H1 (cell line): ENCODE results near the gene IER3IP1. TPM values are rescaled to one million over a fixed set of nuclear protein-coding genes. Genes with fewer than 3 reads are reported as not detected.

Source experiments
- CTCF ChIA-PET: fragments of 300-600 bp; sonication (Branson Sonifier 250); formaldehyde crosslinking; loops from one replicate; lab custom pipeline; 2021; ENCODE audit not compliant: partially characterized antibody; lab: Charles Lee
- POLR2A ChIA-PET: fragments of 300-600 bp; sonication (Branson Sonifier 250); formaldehyde crosslinking; loops from one replicate; lab custom pipeline; 2021; ENCODE audit warnings: inconsistent platforms; ENCODE audit not compliant: partially characterized antibody; lab: Charles Lee
- DNase-seq, 2 experiments: peaks; one replicate each; pipeline versions ENCODE4 v3.0.0 to v3.0.0-alpha.2; 2010 to 2022; ENCODE audit warnings: low spot score in 2 of 2, low read depth in 1 of 2, mixed read lengths in 1 of 2
- FAIRE-seq: peaks from 2 replicates; lab custom pipeline; 2011; peaks lifted over from hg19 to GRCh38; lab: Jason Lieb, UNC
- H2AFZ ChIP-seq: 2 replicates; pipeline ENCODE4 v1.8.1; 2012; ENCODE audit warnings: low read length, inconsistent platforms
- H2AK5ac ChIP-seq: 2 replicates; pipeline ENCODE4 v1.6.1; 2013; ENCODE audit warnings: low read depth, low read length
- H2BK120ac ChIP-seq: replicated peaks from 2 replicates; pipeline ENCODE3; 2013; ENCODE audit warnings: low read depth, low read length, inconsistent platforms
- H2BK12ac ChIP-seq: 2 replicates; pipeline ENCODE4 v1.6.1; 2013; ENCODE audit warnings: low read depth, low read length
- H2BK15ac ChIP-seq: 2 replicates; pipeline ENCODE4 v1.6.1; 2013; ENCODE audit warnings: low read length
- H2BK20ac ChIP-seq: 2 replicates; pipeline ENCODE4 v1.6.1; 2013; ENCODE audit warnings: low read length
- H2BK5ac ChIP-seq: 2 replicates; pipeline ENCODE4 v1.6.1; 2013; ENCODE audit warnings: low read depth, low read length
- H3K14ac ChIP-seq: 2 replicates; pipeline ENCODE4 v1.6.1; 2013; ENCODE audit warnings: inconsistent platforms; ENCODE audit not compliant: insufficient read length
- H3K18ac ChIP-seq: 2 replicates; pipeline ENCODE4 v1.6.1; 2013; ENCODE audit warnings: low read length; ENCODE audit errors: extremely low read depth
- H3K23ac ChIP-seq: 2 replicates; pipeline ENCODE4 v1.6.1; 2013; ENCODE audit warnings: inconsistent platforms; ENCODE audit not compliant: insufficient read length
- H3K23me2 ChIP-seq: 2 replicates; pipeline ENCODE4 v1.6.1; 2013; ENCODE audit warnings: low read depth, low read length
- H3K27ac ChIP-seq: 2 replicates; pipeline ENCODE4 v1.6.1; 2011; ENCODE audit warnings: low read depth, low read length, inconsistent platforms
- H3K27me3 ChIP-seq, 4 experiments: replicated peaks in 1 of 4; 1 replicate in 1 of 4; 2 replicates in 3 of 4; pipeline versions ENCODE4 v1.6.1 to v1.8.1; 2011 to 2013; ENCODE audit warnings: low read length in 3 of 4, mild to moderate bottlenecking in 3 of 4, inconsistent platforms in 2 of 4, mixed read lengths in 2 of 4, moderate library complexity in 1 of 4; ENCODE audit not compliant: control insufficient read depth in 3 of 4, insufficient read depth in 3 of 4; ENCODE audit errors: extremely low read depth in 1 of 4
- H3K36me3 ChIP-seq, 4 experiments: 2 replicates each; pipeline versions ENCODE4 v1.6.1 to v1.8.1; 2011 to 2013; ENCODE audit warnings: mild to moderate bottlenecking in 4 of 4, low read length in 3 of 4, moderate library complexity in 2 of 4, control low read depth in 1 of 4, inconsistent platforms in 1 of 4; ENCODE audit not compliant: insufficient read depth in 4 of 4, control insufficient read depth in 2 of 4
- H3K4ac ChIP-seq: replicated peaks from 2 replicates; pipeline ENCODE3; 2013; ENCODE audit warnings: low read length, low read depth, mixed read lengths, inconsistent platforms; ENCODE audit not compliant: insufficient read length
- H3K4me1 ChIP-seq, 4 experiments: replicated peaks in 1 of 4; 1 replicate in 1 of 4; 2 replicates in 3 of 4; pipeline versions ENCODE4 v1.6.1 to v1.8.1; 2011 to 2013; ENCODE audit warnings: low read length in 3 of 4, inconsistent platforms in 2 of 4, mixed read lengths in 1 of 4; ENCODE audit not compliant: insufficient read depth in 4 of 4, control insufficient read depth in 3 of 4
- H3K4me2 ChIP-seq, 2 experiments: 2 replicates each; pipeline versions ENCODE4 v1.6.1 to v1.8.1; 2011 to 2013; ENCODE audit warnings: low read depth in 2 of 2, low read length in 2 of 2, control low read depth in 1 of 2, inconsistent platforms in 1 of 2, mild to moderate bottlenecking in 1 of 2; ENCODE audit not compliant: insufficient read depth in 1 of 2
- H3K4me3 ChIP-seq, 4 experiments: fragments of 200-600, 300-600 bp in 1 of 4; sonication (generic), shearing (Covaris generic), sonication (Bioruptor Twin) in 1 of 4; 2 replicates each; pipeline versions ENCODE4 v1.5.1 to v1.8.1; 2011 to 2016; ENCODE audit warnings: low read length in 4 of 4, low read depth in 3 of 4, control low read depth in 2 of 4, inconsistent platforms in 2 of 4, mild to moderate bottlenecking in 2 of 4, mixed read lengths in 1 of 4, moderate library complexity in 1 of 4; ENCODE audit not compliant: insufficient read depth in 2 of 4; ENCODE audit errors: extremely low read depth in 1 of 4
- H3K56ac ChIP-seq: replicated peaks from 2 replicates; pipeline ENCODE3; 2013; ENCODE audit warnings: low read depth, mild to moderate bottlenecking, mixed read lengths, low read length, inconsistent platforms; ENCODE audit not compliant: insufficient read length
- H3K79me1 ChIP-seq: 2 replicates; pipeline ENCODE4 v1.6.1; 2013; ENCODE audit warnings: low read depth, low read length, control low read depth
- H3K79me2 ChIP-seq, 2 experiments: 2 replicates each; pipeline versions ENCODE4 v1.6.1 to v1.8.1; 2012 to 2013; ENCODE audit warnings: low read length in 2 of 2, mild to moderate bottlenecking in 2 of 2, inconsistent platforms in 1 of 2; ENCODE audit not compliant: insufficient read depth in 2 of 2, control insufficient read depth in 1 of 2
- H3K9ac ChIP-seq, 4 experiments: replicated peaks in 1 of 4; 1 replicate in 1 of 4; 2 replicates in 3 of 4; pipeline versions ENCODE4 v1.6.1 to v1.8.1; 2011 to 2013; ENCODE audit warnings: low read depth in 3 of 4, low read length in 3 of 4, control low read depth in 2 of 4, mild to moderate bottlenecking in 2 of 4, moderate library complexity in 2 of 4, inconsistent platforms in 1 of 4; ENCODE audit errors: extremely low read depth in 1 of 4
- H3K9me3 ChIP-seq, 2 experiments: 2 replicates each; pipeline versions ENCODE4 v1.6.1 to v1.8.1; 2012 to 2013; ENCODE audit warnings: mild to moderate bottlenecking in 2 of 2, moderate library complexity in 2 of 2, control low read depth in 1 of 2, inconsistent platforms in 1 of 2, low read depth in 1 of 2, low read length in 1 of 2, mixed read lengths in 1 of 2; ENCODE audit not compliant: insufficient read depth in 2 of 2
- H4K20me1 ChIP-seq, 2 experiments: replicated peaks in 1 of 2; 2 replicates each; pipeline versions ENCODE3 to v1.8.1; 2011 to 2013; ENCODE audit warnings: inconsistent platforms in 2 of 2, low read length in 2 of 2, mild to moderate bottlenecking in 1 of 2; ENCODE audit not compliant: insufficient read depth in 2 of 2, control insufficient read depth in 1 of 2
- H4K5ac ChIP-seq: 2 replicates; pipeline ENCODE4 v1.6.1; 2013; ENCODE audit warnings: low read length, low read depth, mixed read lengths, inconsistent platforms; ENCODE audit not compliant: insufficient read length
- H4K8ac ChIP-seq: 2 replicates; pipeline ENCODE4 v1.8.0; 2013; ENCODE audit warnings: mild to moderate bottlenecking, moderate library complexity, low read length, inconsistent platforms; ENCODE audit not compliant: insufficient read depth; ENCODE audit errors: extremely low read depth
- H4K91ac ChIP-seq: replicated peaks from 2 replicates; pipeline ENCODE3; 2013; ENCODE audit warnings: low read length, mixed read lengths, inconsistent platforms; ENCODE audit not compliant: insufficient read length
- BCL11A ChIP-seq, 2 experiments: IDR thresholded peaks; one replicate each; pipeline ENCODE4 v1.6.1; 2011; ENCODE audit warnings: low read depth in 2 of 2, low read length in 2 of 2, mild to moderate bottlenecking in 2 of 2
- CREB1 ChIP-seq: IDR thresholded peaks from 2 replicates; pipeline ENCODE4 v1.6.1; 2012; ENCODE audit warnings: inconsistent platforms
- CTCF ChIP-seq, 3 experiments: IDR thresholded peaks; 1 replicate in 2 of 3; 2 replicates in 1 of 3; pipeline versions ENCODE4 v1.5.1 to v1.6.1; 2011; ENCODE audit warnings: low read length in 3 of 3, mild to moderate bottlenecking in 3 of 3, inconsistent platforms in 2 of 3, low read depth in 1 of 3, moderate library complexity in 1 of 3; ENCODE audit not compliant: insufficient read depth in 1 of 3; ENCODE audit errors: control extremely low read depth in 1 of 3
- HDAC6 ChIP-seq: IDR thresholded peaks from one replicate; pipeline ENCODE4 v1.7.1; 2012; ENCODE audit warnings: low read depth, mild to moderate bottlenecking, inconsistent platforms, low read length, moderate library complexity
- JUN ChIP-seq: IDR thresholded peaks from 2 replicates; pipeline ENCODE4 v1.6.1; 2011; ENCODE audit warnings: low read depth, mild to moderate bottlenecking, improper control_type of control experiment, low read length
- KDM4A ChIP-seq: IDR thresholded peaks from one replicate; pipeline ENCODE4 v1.7.1; 2012; ENCODE audit warnings: low read depth, mild to moderate bottlenecking, moderate library complexity, low read length, inconsistent platforms; ENCODE audit not compliant: severe bottlenecking
- NANOG ChIP-seq: IDR thresholded peaks from 2 replicates; pipeline ENCODE4 v1.6.1; 2011; ENCODE audit warnings: low read length, low read depth, mild to moderate bottlenecking, inconsistent platforms; ENCODE audit not compliant: insufficient read depth, poor library complexity, severe bottlenecking
- RAD21 ChIP-seq, 2 experiments: IDR thresholded peaks in 1 of 2; conservative IDR thresholded peaks in 1 of 2; 2 replicates each; pipeline ENCODE4 v1.6.1; 2011; ENCODE audit warnings: low read depth in 2 of 2, low read length in 2 of 2, improper control_type of control experiment in 1 of 2, inconsistent platforms in 1 of 2, mild to moderate bottlenecking in 1 of 2, moderate library complexity in 1 of 2
- ZNF274 ChIP-seq: IDR thresholded peaks from 2 replicates; pipeline ENCODE4 v1.7.0; 2012; ENCODE audit warnings: low read length, borderline replicate concordance; ENCODE audit errors: extremely low read depth
- WGBS, 2 experiments: shearing (Covaris generic) in 1 of 2; methylation state at CpG; one replicate each; pipeline versions ENCODE4 v1.1.6 to v1.1.7; 2013 to 2015; ENCODE audit warnings: low lambda C conversion rate in 2 of 2, mixed read lengths in 2 of 2, inconsistent platforms in 1 of 2, low coverage in 1 of 2, missing lambda C conversion rate in 1 of 2; ENCODE audit not compliant: insufficient replicate concordance in 2 of 2, insufficient coverage in 1 of 2, insufficient read length in 1 of 2; ENCODE audit errors: extremely low coverage in 1 of 2, missing lambda C conversion rate in 1 of 2; 5-methylcytosine and 5-hydroxymethylcytosine counted together
- polyA plus RNA-seq, 7 experiments: library from polyadenylated mRNA; depleted of rRNA in 3 of 7; stranded (reverse) in 5 of 7; unstranded in 2 of 7; fragments of >200 nt in 5 of 7; fragments of 200-250 nt in 2 of 7; gene quantifications; 1 replicate in 5 of 7; 2 replicates in 1 of 7; 4 replicates in 1 of 7; pipeline versions ENCODE4 v1.2.1 to v1.2.3, GENCODE V29; 2011 to 2013; ENCODE audit warnings: missing spikeins in 2 of 7, mixed read lengths in 2 of 7
- total RNA-seq: library from RNA; stranded (reverse); fragmentation: NEBNext Ultra II Directional; extraction: Animal tissue kit (Norgen Biotek cat#: 25700); gene quantifications from 2 replicates; pipeline ENCODE4 v1.2.1, GENCODE V29; 2021

IER3IP1 gene
- total and polyA plus RNA-seq, 2 of the 8 experiments (the other 6 are each of a cell fraction or from before 2014, with no cell fraction given) = 6.0 to 8.5 TPM

- Histone ChIP-seq H2BK12ac (no peak overlapping the region), H3K4me3 (no peak overlapping the region), H3K27ac (no peak overlapping the region), H4K20me1 (peaks cover 0 to 3% of the 10 kb centered on the region in 2 experiments), H3K23me2 (no peaks in the 10 kb centered on the region; the same call in 1 of the 2 replicates), H2BK120ac (no peak overlapping the region), H3K18ac (no peak overlapping the region), H3K23ac (no peak overlapping the region), H3K9me3 (no peaks in the 10 kb centered on the region), H2AFZ (no peak overlapping the region), H4K8ac (no peak overlapping the region), H2BK5ac (no peak overlapping the region), H4K91ac (no peak overlapping the region), H3K36me3 (peaks cover 0 to 40% (median 8%) of the 10 kb centered on the region in 4 experiments; a peak in 5 of 8 replicates), H4K5ac (no peak overlapping the region), H3K9ac (no peak overlapping the region), H3K14ac (no peak overlapping the region), H3K27me3 (no peaks in the 10 kb centered on the region), H2AK5ac (no peak overlapping the region), H3K56ac (no peak overlapping the region), H2BK15ac (no peak overlapping the region), H3K79me2 (no peaks in the 10 kb centered on the region), H3K4me1 (peaks cover 5 to 22% (median 17%) of the 10 kb centered on the region in 4 experiments), H3K79me1 (no peaks in the 10 kb centered on the region), H2BK20ac (no peak overlapping the region), H3K4ac (no peak overlapping the region), H3K4me2 (no peak overlapping the region)
- FAIRE-seq = no peak
- no peak for DNase-seq
- 74% methylated on average over 6 of the region's 6 CpGs; no CpG with 5 or more reads in 1 of the 2 experiments for WGBS, 2 experiments
- ChIA-PET POLR2A (interaction anchor here (0.7 kb wide), 1 partner anchor 26 kb away, joined by 3 read pairs; no protein-coding TSS in a partner anchor), CTCF (interaction anchor here (0.8 to 3.0 kb wide), 4 partner anchors 9 to 98 kb away, joined by 3 to 14 read pairs (median 6); no protein-coding TSS in a partner anchor)
- TF ChIP-seq JUN (no peak), CREB1 (no peak), RAD21 (IDR thresholded peaks at IDR 0.05 in 1 of 2, conservative IDR thresholded peaks at IDR 0.05 in 1 of 2; ENCODE audit: low read depth in 2 of 2, low read length in 2 of 2) (no peak), BCL11A (IDR thresholded peaks at IDR 0.05; ENCODE audit: low read depth in 2 of 2, low read length in 2 of 2) (no peak), CTCF (IDR thresholded peaks at IDR 0.05; ENCODE audit: control extremely low read depth in 1 of 3, insufficient read depth in 1 of 3, low read depth in 1 of 3, low read length in 3 of 3) (no peak), KDM4A (no peak), ZNF274 (no peak), NANOG (no peak), HDAC6 (no peak)
These were observed 65.5 kb downstream of the IER3IP1 start for GRCh38 chr18:47110492-47111274.
